K562 (cell line): ENCODE data around the gene CDCA4. TPM values are rescaled to one million over a fixed set of nuclear protein-coding genes. Genes with fewer than 3 reads are reported as not detected.

ENCODE experiments used
- ATAC-seq: fragments of 200-7000 bp; cut with Tn5 transposase; 3 replicates; pipeline ENCODE4 v1.9.1; 2020; ENCODE audit warnings: moderate library complexity
- BruUV-seq: library from RNA; stranded (reverse); fragments of 400-500 nt; replicated peaks from 2 replicates; lab custom pipeline; 2021; lab: Mats Ljungman, UMichigan
- CTCF ChIA-PET: fragments of 300-600 bp; formaldehyde crosslinking; extraction: SDS; loops from one replicate; lab custom pipeline; 2021; ENCODE audit warnings: low intra/inter-chr PET ratio; lab: Yijun Ruan, JAX
- POLR2A ChIA-PET: fragments of 300-600, 350-650 bp; sonication (Branson Sonifier 250); formaldehyde crosslinking; extraction: SDS; loops from one replicate; lab custom pipeline; 2021; ENCODE audit warnings: antibody characterized with exemption, inconsistent platforms; lab: Yijun Ruan, JAX
- DNase-seq, 4 experiments: peaks; one replicate each; pipeline versions ENCODE4 v3.0.0 to v3.0.0-alpha.2; 2011 to 2018; ENCODE audit warnings: low spot score in 3 of 4, mixed read lengths in 3 of 4; ENCODE audit errors: extremely low read depth in 1 of 4
- FAIRE-seq: peaks from 2 replicates; lab custom pipeline; 2011; peaks lifted over from hg19 to GRCh38; lab: Jason Lieb, UNC
- H2AFZ ChIP-seq: 2 replicates; pipeline ENCODE4 v1.6.0; 2011; ENCODE audit warnings: low read depth, low read length, control low read depth, inconsistent platforms
- H3K27ac ChIP-seq: fragments of 200-600 bp; 3 replicates; pipeline ENCODE4 v1.8.0; 2011; ENCODE audit warnings: low read depth, mild to moderate bottlenecking, control low read depth, inconsistent platforms, low read length, moderate library complexity, mixed read lengths; ENCODE audit errors: extremely low read depth
- H3K27me3 ChIP-seq, 2 experiments: fragments of 300-600 bp in 1 of 2; 2 replicates in 1 of 2; 3 replicates in 1 of 2; pipeline versions ENCODE4 v1.6.0 to v1.8.0; 2011; ENCODE audit warnings: inconsistent platforms in 2 of 2, low read length in 2 of 2, mild to moderate bottlenecking in 1 of 2, mixed read lengths in 1 of 2, moderate library complexity in 1 of 2; ENCODE audit not compliant: control insufficient read depth in 2 of 2, insufficient read depth in 2 of 2
- H3K36me3 ChIP-seq: fragments of 300-600 bp; 3 replicates; pipeline ENCODE4 v1.8.0; 2011; ENCODE audit warnings: mild to moderate bottlenecking, low read length, inconsistent platforms; ENCODE audit not compliant: control insufficient read depth, insufficient read depth
- H3K4me1 ChIP-seq, 2 experiments: fragments of 200-600 bp in 1 of 2; replicated peaks in 1 of 2; 2 replicates in 1 of 2; 3 replicates in 1 of 2; pipeline versions ENCODE4 v1.5.1 to v1.8.0; 2011; ENCODE audit warnings: inconsistent platforms in 2 of 2, low read length in 2 of 2, mild to moderate bottlenecking in 1 of 2, mixed read lengths in 1 of 2, moderate library complexity in 1 of 2; ENCODE audit not compliant: control insufficient read depth in 2 of 2, insufficient read depth in 2 of 2
- H3K4me2 ChIP-seq: 2 replicates; pipeline ENCODE4 v1.6.1; 2011; ENCODE audit warnings: low read length, control low read depth, inconsistent platforms, mixed read lengths; ENCODE audit not compliant: insufficient read depth
- H3K4me3 ChIP-seq: fragments of 200-600 bp; sonication (generic), shearing (Covaris generic); 2 replicates; pipeline ENCODE4 v1.5.1; 2016; ENCODE audit warnings: control low read depth, inconsistent platforms
- H3K79me2 ChIP-seq: fragments of 200-600 bp; 3 replicates; pipeline ENCODE4 v1.8.0; 2011; ENCODE audit warnings: low read length, inconsistent platforms; ENCODE audit not compliant: control insufficient read depth, insufficient read depth
- H3K9ac ChIP-seq, 2 experiments: 2 replicates each; pipeline versions ENCODE4 v1.6.0 to v1.6.1; 2011; ENCODE audit warnings: low read depth in 2 of 2, low read length in 2 of 2, control low read depth in 1 of 2, inconsistent platforms in 1 of 2, mild to moderate bottlenecking in 1 of 2, mixed read lengths in 1 of 2; ENCODE audit not compliant: insufficient read depth in 1 of 2
- H3K9me1 ChIP-seq: one replicate; pipeline ENCODE4 v1.6.0; 2011; ENCODE audit warnings: inconsistent platforms, mild to moderate bottlenecking, low read length, moderate library complexity; ENCODE audit not compliant: control insufficient read depth, insufficient read depth
- H3K9me3 ChIP-seq: replicated peaks from 2 replicates; pipeline ENCODE4 v1.5.1; 2011; ENCODE audit warnings: low read depth, low read length, inconsistent platforms; ENCODE audit not compliant: control insufficient read depth, insufficient read depth
- H4K20me1 ChIP-seq: replicated peaks from 2 replicates; pipeline ENCODE4 v1.6.1; 2011; ENCODE audit warnings: low read length, inconsistent platforms, mixed read lengths; ENCODE audit not compliant: control insufficient read depth, insufficient read depth
- BACH1 ChIP-seq: fragments of 200-800 bp; sonication (Bioruptor generic); IDR thresholded peaks from 2 replicates; pipeline ENCODE4 v1.6.1; 2016; ENCODE audit warnings: missing genetic modification characterization, missing compliant biosample characterization
- DACH1 ChIP-seq: fragments of 450-650 bp; IDR thresholded peaks from 2 replicates; pipeline ENCODE4 v1.6.1; 2018; ENCODE audit not compliant: partially characterized antibody
- HLTF ChIP-seq: fragments of 450-650 bp; IDR thresholded peaks from 2 replicates; pipeline ENCODE4 v1.6.1; 2016
- REST ChIP-seq, 2 experiments: fragments of 450-650 bp; formaldehyde crosslinking in 1 of 2; IDR thresholded peaks; 2 replicates each; pipeline versions ENCODE4 v1.4.0 to v1.6.1; 2014 to 2020; ENCODE audit warnings: mild to moderate bottlenecking in 2 of 2, borderline replicate concordance in 1 of 2, low read depth in 1 of 2
- SIX5 ChIP-seq, 2 experiments: IDR thresholded peaks; 2 replicates each; pipeline ENCODE4 v1.6.1; 2011; ENCODE audit warnings: low read length in 2 of 2, borderline replicate concordance in 1 of 2, low read depth in 1 of 2, mild to moderate bottlenecking in 1 of 2, moderate library complexity in 1 of 2; ENCODE audit not compliant: insufficient read depth in 1 of 2
- ZBTB9 ChIP-seq: fragments of 450-650 bp; formaldehyde crosslinking; IDR thresholded peaks from 2 replicates; pipeline ENCODE4 v1.4.0; 2020; ENCODE audit warnings: mild to moderate bottlenecking, moderate library complexity
- ZFP91 ChIP-seq: sonication (generic); formaldehyde crosslinking; IDR thresholded peaks from 2 replicates; pipeline ENCODE4 v1.8.0; 2022; ENCODE audit warnings: mild to moderate bottlenecking, missing genetic modification reagents
- ZNF175 ChIP-seq: fragments of 200-800 bp; sonication (Bioruptor generic); IDR thresholded peaks from 2 replicates; pipeline ENCODE4 v1.6.1; 2016; ENCODE audit warnings: low read depth, mild to moderate bottlenecking, missing genetic modification characterization, missing compliant biosample characterization
- ZNF280A ChIP-seq: fragments of 450-650 bp; IDR thresholded peaks from 2 replicates; pipeline ENCODE4 v1.6.1; 2018; ENCODE audit warnings: mild to moderate bottlenecking, low read depth; ENCODE audit not compliant: partially characterized antibody
- WGBS: fragments of 100-300 bp; shearing (Covaris generic); methylation state at CpG from one replicate; pipeline ENCODE4 v1.1.6; 2016; ENCODE audit warnings: low coverage, mixed read lengths; ENCODE audit not compliant: insufficient coverage; ENCODE audit errors: missing lambda C conversion rate; 5-methylcytosine and 5-hydroxymethylcytosine counted together
- in situ Hi-C: fragments of 300-500 bp; cut with MboI; formaldehyde crosslinking; loops from 4 replicates; pipeline ENCODE4 v1.15.0; 2018; ENCODE audit warnings: inconsistent platforms, mixed read lengths
- intact Hi-C: fragments of 100-400 bp; cut with micrococcal nuclease; formaldehyde crosslinking; loops from 2 replicates; pipeline ENCODE4 v1.14.2; 2022
- polyA plus RNA-seq, 8 experiments: library from polyadenylated mRNA; depleted of rRNA in 4 of 8; stranded (reverse) in 5 of 8; unstranded in 3 of 8; fragments of >200 nt; fragmentation: Nextera tagmentation in 2 of 8; fragmentation: Illumina TruSeq in 1 of 8; extraction: Ambion mirVana in 2 of 8; extraction: Trizol in 1 of 8; gene quantifications; 2 replicates each; pipeline versions ENCODE4 v1.2.1 to v1.2.3, GENCODE V29; 2011 to 2014; ENCODE audit warnings: inconsistent platforms in 1 of 8, missing spikeins in 1 of 8
- total RNA-seq, 7 experiments: library from RNA; depleted of rRNA in 6 of 7; stranded (reverse); fragments of >200 nt in 6 of 7; fragmentation: Illumina TruSeq in 2 of 7; extraction: Trizol in 2 of 7; gene quantifications; 2 replicates each; pipeline versions ENCODE4 v1.2.1 to v1.2.3, GENCODE V29; 2011 to 2021; ENCODE audit warnings: low replicate concordance in 1 of 7

CDCA4 gene
- total and polyA plus RNA-seq, 9 of the 15 experiments (the other 6 are each of a cell fraction or from before 2014, with no cell fraction given), result 6.6 to 44.2 (median 23.0) TPM

GRCh38 chr14:105064001-105064400, 43.1 kb upstream of the CDCA4 start:
- Histone ChIP-seq H4K20me1 (no peaks in the 10 kb centered on the region), H3K36me3 (no peaks in the 10 kb centered on the region), H3K79me2 (no peaks in the 10 kb centered on the region), H3K4me1 (peaks cover 0 to 56% of the 10 kb centered on the region in 2 experiments; a peak in 3 of 5 replicates), H3K27me3 (no peaks in the 10 kb centered on the region), H3K4me3 (no peak overlapping the region), H3K27ac (no peak overlapping the region), H2AFZ (no peak overlapping the region), H3K9me1 (no peaks in the 10 kb centered on the region), H3K9me3 (no peaks in the 10 kb centered on the region), H3K9ac (no peak overlapping the region), H3K4me2 (no peak overlapping the region)
- no peak for ATAC-seq
- DNase-seq, result no peak
- no peak for FAIRE-seq
- POLR2A ChIA-PET, result interaction anchor here (0.6 to 3.5 kb wide), 3 partner anchors 10 to 118 kb away, joined by 3 to 12 read pairs (median 3); no protein-coding TSS in a partner anchor
- intact Hi-C loops (no loop called here), in situ Hi-C loops (no loop called here)
- BruUV-seq, result no TSS peak
- WGBS, result 50% methylated on average over 5 of the region's 10 CpGs
- CTCF ChIA-PET, result no interaction called here
- TF ChIP-seq ZBTB9 (no peak), DACH1 (no peak), SIX5 (IDR thresholded peaks at IDR 0.05; ENCODE audit: borderline replicate concordance in 1 of 2, insufficient read depth in 1 of 2, low read depth in 1 of 2, low read length in 2 of 2) (no peak), BACH1 (tag) (no peak), ZNF175 (CRISPR knock-in tag) (no peak), ZNF280A (no peak), REST (IDR thresholded peaks at IDR 0.05; ENCODE audit: borderline replicate concordance) (no peak), REST (CRISPR knock-in tag; IDR thresholded peaks at IDR 0.05; ENCODE audit: low read depth) (no peak), HLTF (no peak), ZFP91 (no peak)
